GM21367 (cell line): ENCODE results near the gene CYFIP2.
A peak's percentile ranks its signal among the peaks of the same experiment; 100 is the strongest.
"Not testable (repeated sequence)": the region's sequence is repeated elsewhere in the genome, so short reads cannot be mapped to it uniquely, and the experiment has no call there.

Source experiments
- ATAC-seq: cut with Tn5 transposase; IDR thresholded peaks from one replicate; pipeline ENCODE4 v1.9.1; 2021; ENCODE audit not compliant: unreplicated experiment

The CYFIP2 gene

DNA sequence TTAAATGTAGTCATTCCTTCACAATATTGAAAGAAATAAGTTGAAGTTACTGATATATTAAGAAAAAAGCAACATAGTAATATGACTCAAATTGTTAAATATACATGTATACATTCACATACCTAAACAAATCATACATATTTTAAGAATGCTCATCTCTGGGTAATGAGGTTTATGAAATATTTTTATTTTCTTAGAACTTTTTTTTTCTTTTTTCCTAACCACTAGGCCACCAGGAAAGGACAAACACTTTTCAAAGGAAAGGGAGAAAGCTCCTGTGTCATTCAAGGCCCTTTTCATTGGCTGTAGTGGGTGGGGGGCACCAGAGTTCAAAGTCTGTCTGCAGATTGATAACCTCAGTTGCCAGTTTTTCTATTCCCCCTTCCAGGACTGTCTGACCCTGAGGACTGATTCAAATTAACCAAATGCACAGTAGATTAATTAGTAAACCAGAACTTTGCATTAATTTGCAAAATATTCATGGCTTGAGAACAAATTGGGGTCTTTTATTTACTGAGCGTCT, 121.2 kb downstream of the CYFIP2 start:
- ATAC-seq = no peak

DNA sequence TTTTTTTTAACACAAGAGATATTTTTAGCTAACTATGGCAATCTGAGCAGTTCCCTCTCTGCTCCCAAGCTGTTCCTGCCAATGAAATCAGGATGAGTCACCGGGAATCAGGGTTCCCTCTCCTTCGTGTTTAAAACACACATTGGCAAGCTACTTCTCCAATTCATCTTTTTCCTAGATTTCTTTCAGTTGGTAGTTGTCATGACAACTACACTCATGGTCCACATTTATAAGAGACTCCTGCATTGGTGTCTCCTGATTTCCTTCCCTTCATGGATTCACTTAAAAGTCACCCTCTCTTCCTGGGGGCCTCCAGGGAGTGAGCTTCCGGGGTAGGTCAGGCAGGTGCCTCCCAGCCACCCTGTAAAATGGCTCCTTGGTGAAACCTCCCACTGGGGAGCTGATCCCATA, 121.8 kb downstream of the CYFIP2 start:
- no peak for ATAC-seq

DNA sequence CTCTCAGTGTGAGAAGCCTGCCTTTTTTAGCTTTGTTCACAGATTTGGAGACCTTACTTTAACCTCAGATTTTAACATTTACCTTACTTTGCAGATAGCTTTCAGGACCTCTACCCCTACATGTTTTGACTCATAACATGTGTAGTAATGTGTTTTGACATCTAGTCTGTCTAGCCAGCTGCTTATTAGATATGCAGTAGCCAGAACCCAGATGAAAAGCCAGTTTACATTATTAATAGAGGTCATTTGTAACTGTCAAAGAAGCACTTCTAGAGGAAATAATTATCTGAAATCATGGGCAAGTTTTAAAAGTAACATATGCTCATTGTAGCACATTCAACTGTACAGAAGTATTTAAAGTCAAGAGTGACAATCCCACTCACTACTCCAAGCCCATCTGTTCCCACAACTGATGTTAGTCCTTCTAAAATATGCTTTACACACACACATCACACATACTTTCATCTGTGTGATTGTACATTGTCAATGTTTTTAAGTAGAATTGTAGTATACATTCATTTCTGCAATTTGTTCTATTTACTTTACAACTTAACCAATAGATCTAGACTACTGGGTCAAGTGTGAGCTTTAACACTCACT, 122.3 kb downstream of the CYFIP2 start:
- no peak for ATAC-seq

DNA sequence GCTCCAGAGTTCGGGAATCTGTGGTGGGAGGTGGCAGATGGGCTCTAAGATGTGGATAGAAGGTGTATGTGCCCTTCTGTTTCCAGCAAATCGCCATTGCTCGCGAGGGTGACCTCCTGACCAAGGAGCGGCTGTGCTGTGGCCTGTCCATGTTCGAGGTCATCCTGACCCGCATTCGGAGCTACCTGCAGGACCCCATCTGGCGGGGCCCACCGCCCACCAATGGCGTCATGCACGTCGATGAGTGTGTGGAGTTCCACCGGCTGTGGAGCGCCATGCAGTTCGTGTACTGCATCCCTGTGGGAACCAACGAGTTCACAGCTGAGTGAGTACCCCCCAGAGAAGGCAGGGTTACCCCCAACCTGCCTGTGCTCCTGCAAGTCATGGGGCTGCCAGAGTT, 123.2 kb downstream of the CYFIP2 start:
- ATAC-seq = no peak

DNA sequence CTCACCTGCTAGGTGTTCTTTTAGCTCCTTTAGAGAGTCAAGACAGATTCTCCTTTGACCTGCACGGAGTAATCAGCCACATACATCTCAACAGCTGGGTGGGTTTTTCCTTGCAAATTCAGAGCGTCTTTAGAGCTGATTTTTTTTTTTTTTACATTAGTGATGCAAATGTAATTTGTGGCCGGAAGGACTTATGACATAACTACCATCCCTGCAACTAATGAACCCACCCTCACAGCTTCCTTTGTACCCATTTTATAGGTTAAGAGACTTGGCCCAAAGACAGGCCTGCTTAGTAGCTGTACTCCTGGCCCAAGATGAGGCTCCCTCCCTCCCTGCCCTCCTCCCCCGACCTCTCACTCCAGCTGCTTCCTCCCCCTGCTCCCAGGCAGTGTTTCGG, 124.2 kb downstream of the CYFIP2 start:
- no peak for ATAC-seq

DNA sequence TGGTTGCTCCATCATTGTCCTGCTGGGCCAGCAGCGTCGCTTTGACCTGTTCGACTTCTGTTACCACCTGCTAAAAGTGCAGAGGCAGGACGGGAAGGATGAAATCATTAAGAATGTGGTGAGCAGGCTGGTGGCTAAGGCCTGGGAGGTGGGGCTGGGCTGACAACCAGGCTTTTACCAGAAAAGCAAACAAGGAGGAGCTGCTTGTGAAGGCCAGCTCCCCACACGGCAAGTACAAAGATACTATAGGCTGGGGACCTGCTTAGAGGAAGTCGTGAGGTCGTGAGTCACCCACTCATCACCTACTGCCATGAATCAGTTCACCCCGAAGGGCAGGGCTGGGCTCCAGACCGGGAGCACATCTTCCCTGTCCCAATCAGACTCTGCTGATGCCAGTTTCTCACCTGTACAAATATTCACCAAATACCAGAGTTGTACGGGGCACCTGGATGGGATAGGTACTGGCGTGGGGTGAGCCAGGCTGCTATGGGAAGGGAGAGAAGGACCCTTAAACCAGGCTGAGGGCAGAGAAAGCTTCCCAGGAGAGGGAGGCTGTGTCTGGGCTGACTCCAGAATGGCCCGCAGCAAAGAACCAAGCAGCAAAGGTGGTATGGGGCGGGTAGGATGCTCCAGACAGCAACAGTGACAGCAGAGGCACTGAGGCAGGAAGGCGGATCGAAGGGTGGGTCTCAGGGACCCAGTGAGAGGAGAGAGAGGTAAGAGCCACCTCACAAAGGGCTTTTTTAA, 124.8 kb downstream of the CYFIP2 start:
- no peak for ATAC-seq

DNA sequence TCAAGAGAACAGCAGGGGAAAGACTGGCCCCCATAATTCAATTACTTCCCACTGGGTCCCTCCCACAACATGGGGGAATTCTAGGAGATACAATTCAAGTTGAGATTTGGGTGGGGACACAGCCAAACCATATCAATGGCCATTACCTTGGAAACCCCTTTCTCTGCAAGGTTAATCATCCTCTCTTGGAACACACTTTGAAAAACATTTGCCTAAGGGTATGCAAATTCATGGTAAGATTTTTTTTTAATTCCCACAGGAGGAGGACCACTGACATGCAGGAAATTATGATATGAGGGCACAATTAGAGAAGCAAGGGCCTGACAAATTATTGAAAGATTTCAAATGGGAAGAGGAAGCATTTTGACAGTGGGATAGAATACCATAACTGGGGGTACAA, 132.4 kb downstream of the CYFIP2 start:
- ATAC-seq = no peak

DNA sequence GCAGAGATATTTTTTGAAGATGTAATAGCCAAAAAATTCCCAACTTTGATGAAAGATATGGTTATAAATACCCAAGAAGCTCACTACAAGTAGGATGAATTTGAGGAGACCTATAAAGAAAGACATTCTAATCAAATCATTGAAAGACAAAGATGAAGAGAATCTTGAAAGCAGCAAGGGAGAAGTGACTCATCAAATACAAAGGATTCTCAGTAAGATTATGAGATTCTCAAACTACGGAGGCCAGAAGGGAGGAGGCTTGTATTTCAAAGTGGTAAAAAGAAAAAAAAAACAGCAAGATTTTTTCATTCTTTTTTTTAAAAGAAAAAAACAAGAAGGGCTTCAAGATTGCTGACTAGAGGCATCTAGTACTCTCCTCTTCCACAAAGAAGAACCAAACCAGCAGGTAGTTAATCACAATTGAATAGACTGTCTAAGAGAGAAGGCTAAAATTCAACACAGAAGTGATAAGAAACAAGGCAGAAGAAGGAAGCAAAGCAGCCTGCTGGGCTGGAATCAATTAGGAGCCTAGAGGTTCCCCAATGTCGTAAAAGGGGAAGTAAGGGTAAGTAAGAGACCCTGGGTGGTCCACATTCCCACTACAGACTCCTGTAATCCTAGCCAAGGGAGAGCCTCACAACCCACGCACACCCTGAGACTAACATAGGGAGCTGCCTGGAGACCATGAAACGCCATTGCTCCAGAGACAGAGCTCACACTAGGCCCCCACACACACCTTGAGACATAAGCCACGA, 135.0 kb downstream of the CYFIP2 start:
- no peak for ATAC-seq

DNA sequence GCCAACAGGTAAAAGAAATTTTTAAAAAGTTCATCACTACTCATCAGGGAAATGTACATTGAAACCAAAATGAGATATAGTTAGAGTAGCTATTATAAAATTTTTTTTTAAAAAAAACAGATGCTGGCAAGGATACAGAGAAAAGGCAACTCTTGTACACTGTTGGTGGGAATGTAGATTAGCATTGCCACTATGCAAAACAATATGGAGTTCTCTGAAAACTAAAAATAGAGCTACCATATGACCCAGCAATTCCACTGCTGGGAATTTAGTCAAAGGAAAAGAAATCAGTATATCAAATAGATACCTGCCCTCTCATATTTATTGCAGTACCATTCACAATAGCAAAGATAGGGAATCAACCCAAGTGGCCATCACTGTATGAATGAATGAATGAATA, 149.9 kb downstream of the CYFIP2 start:
- no peak for ATAC-seq

DNA sequence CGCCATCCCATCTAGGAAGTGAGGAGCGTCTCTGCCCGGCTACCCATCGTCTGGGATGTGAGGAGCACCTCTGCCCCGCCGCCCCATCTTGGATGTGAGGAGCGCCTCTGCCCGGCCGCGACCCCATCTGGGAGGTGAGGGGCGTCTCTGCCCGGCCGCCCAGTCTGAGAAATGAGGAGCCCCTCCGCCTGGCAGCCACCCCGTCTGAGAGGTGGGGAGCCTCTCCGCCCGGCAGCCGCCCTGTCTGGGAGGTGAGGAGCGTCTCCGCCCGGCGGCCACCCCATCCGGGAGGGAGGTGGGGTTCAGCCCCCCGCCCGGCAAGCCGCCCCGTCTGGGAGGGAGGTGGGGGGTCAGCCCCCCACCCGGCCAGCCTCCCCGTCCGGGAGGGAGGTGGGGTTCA, 153.6 kb downstream of the CYFIP2 start:
- not testable (repeated sequence) for ATAC-seq

DNA sequence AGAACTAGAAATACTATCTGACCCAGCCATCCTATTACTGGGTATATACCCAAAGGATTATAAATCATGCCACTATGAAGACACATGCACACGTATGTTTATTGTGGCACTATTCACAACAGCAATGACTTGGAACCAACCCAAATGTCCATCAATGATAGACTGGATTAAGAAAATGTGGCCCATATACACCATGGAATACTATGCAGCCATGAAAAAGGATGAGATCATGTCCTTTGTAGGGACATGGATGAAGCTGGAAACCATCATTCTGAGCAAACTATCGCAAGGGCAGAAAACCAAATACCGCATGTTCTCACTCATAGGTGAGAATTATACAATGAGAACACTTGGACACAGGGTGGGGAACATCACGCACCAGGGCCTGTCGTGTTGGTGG, 164.0 kb downstream of the CYFIP2 start:
- not testable (repeated sequence) for ATAC-seq

DNA sequence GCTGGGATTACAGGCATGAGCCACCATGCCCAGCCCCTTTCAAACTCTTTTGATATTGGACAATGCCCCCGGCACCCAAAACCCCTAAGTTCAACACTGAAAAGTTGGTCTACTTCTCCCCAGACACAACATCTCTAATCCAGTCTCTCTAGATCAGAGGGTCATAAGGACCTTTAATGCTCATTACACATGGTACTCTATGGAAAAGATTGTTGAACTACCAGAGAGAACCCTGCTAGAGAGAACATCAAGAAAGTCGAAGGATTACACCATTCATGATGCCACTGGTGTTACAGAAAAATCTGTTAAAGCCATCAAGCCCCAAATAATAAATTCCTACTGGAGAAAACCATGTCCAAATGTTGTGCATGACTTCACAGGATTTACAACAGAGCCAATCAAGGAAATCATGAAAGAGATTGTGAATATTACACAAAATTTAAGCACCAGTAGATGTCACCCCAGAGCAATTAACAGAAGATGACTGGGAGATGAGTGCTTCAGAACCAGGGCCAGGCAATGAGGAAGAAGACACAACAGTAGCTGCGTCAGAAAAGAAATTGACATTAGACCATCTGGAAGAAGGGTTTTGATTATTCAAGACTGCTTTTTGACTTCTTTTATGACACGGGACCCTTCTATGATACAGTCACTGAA, 165.7 kb downstream of the CYFIP2 start:
- peak; percentile 75 for ATAC-seq

DNA sequence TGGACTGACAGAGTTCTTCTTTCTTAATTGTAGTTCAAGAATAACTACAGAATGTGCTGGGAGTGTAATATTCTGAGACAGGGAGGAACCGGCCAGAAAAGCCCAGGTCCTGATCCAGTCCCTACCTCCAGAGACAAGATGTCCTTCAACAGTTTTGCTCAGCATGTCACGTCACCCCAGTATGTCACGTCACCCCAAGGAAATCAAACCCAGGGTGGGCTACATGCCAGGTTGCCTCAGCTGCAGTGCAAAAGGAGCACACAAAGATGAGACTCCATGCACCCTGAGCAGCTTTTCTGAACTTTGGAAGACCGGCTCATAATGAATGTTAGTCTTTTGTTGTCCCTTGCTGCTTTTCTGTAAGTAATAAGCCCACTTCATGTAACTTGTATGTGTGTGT, 168.2 kb downstream of the CYFIP2 start:
- no peak for ATAC-seq

DNA sequence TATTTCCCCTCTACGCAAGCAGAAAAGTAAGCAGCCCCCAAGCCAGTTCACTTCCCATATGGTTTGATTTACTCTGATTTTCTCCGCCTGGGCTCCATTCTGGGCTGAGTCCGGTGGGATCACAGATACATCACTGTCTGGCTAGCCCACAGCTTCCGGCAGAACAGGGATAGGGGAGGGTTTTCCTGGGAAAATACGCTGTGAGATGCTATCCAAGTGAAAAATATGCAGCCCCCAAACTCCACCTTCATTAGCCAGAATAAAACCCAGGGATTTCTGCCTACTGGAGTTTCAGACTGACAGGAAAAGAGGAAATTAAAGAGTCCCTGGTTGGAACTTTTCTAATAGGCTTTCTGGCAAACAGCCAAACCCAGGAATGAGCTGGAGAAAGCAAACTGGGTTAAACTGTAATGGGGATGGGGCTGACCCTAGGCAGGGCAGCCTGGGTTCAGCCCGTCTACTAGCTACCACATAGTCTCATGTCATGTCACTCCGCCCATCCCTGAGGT, 177.2 kb downstream of the CYFIP2 start:
- no peak for ATAC-seq

DNA sequence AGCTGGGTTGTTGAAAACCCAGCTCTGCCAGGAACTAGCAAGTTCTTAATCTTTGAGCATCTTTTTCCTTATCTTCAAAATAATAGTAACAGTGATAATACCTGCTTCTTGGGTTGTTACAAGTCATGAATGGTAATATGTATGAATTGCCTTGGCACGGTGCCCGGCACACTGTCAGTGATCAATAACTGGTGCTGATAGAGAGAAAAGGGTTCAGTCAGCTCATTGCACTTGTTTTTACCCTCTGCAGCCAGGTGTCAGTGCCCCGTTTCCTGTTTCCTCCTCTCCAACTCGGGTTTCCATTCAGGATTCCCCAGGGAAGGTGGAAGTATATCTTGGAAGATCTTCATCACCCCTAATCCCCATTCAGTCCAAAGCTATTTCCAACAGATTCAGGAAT, 178.3 kb downstream of the CYFIP2 start:
- ATAC-seq = no peak
